NCI-H1105 treated with DMSO at 0.1 percent for 48 hours (cell line): ENCODE measurements around the gene NBPF3.
"Not testable (repeated sequence)": the region's sequence is repeated elsewhere in the genome, so short reads cannot be mapped to it uniquely, and the experiment has no call there.

ENCODE experiments used
- DNase-seq: peaks from one replicate; lab custom pipeline; 2025; lab: John Stamatoyannopoulos, UW

Gene NBPF3

DNA sequence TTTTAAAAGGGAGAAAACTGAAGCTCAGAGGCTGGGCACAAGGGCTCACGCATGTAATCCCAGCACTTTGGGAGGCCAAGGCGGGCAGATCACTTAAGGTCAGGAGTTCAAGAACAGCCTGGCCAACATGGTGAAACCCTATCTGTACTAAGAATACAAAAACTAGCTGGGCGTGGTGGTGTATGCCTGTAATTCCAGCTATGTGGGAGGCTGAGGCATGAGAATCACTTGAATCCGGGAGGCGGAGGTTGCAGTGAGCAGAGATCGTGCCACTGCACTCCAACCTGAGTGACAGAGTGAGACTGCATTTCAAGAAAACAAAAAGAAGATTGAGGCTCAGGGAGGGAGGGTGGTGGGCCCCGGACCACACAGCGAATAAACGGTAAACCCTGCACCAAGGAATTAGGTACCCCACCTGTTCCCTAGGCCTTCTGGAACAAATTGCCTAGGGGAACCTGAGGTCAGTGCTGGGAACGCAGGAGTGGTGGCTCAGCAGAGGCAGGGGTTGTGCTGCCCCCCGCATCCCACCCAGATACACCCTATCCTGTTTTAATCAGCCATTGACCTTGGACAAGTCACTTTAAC lies 79.6 kb downstream of the NBPF3 start:
- not testable (repeated sequence) for DNase-seq

DNA sequence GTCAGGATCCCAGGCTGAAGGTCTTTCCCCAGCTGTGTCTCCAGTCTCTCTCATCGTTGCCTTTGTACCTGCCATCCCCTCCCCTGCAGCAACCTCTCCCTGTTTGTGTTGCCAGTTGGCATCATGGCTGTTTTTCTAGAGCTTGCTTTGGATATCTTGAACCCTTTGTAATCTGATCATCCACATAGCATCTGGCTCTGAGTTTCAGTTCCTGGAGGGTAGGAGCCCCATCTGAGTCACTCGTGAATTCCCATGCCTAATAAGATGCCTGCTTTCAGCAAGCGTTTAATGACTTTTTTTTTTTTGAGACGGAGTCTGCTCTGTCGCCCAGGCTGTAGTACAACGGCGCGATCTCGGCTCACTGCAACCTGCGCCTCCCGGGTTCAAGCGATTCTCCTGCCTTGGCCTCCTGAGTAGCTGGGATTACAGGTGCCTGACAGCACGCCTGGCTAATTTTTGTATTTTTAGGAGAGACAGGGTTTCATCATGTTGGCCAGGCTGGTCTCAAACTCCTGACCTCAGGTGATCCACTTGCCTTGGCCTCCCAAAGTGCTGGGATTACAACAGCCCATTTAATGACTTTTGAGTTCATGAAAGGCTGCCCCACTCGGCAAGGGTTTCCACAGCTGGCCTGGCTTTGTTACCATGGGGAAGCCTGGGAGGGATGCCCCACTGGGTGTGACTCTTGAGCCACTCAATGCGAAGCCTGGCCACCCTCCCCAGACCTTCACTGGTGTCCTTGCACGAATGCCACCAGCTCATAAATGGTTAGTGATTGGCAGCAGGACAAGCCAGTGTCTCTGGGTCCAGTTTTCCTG lies 81.2 kb downstream of the NBPF3 start:
- DNase-seq, result no peak

DNA sequence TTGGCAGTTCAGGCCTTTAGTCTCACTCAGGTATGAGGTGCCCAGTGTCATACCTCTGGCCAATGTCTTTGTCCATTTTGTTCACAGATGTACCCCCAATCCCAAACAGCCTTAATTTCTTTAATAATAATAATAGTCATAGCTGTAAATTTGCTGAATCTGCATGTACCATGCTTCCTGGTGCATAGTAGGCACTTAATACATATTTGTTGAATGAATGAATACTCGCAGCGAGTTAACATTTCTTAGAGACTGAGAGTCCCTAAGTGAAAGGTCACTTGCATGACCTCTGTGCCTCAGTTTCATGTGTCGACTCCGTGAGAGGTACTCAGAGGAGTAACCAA lies 81.8 kb downstream of the NBPF3 start:
- DNase-seq, result no peak

DNA sequence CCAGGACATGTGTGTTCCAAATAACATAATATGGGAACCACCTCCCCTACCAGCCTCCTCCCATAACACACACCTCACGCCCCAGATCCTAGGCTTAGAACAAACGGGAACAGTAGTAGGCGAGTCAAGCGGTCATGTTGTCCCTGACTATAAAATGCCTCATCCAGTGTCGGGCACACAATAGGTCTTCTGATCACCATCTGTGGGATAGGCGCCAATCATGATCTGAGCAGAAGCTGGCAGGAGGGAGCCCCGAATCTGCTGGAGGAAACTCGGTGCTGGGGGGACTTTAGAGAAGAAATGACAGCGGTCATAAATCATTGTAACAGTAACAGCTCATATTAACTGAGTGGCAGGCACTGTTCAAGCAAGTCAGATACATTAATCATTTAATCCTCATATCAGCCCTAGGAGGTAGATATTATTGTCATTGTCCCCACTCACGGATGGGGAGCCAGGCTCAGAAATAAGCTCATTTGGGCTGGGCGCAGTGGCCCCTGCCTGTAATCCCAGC lies 82.6 kb downstream of the NBPF3 start:
- DNase-seq, result no peak

DNA sequence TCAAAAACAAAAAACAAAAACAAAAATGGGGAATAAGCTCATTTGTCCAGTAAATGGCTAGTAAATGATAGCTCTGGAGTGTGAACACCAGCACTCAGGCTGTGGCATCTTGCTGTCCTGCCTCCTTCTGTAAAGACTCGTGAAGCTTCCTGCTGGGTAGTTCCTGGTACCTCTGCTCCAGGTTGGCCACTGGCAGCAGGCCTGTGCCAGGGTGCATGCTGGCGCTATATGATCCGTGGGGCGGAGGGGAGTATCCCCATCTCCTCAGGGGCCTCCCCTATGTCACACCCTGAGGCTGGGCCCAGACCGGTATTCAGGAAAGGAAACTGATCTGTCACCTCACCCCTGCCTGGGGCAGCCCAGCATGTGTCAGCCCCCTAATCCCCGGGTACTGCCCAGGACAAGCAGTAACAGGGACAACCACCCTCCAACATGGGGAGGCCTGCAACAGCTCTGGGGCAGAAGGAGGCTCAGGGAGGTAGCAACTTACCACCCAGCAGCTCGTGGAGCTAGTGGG lies 83.4 kb downstream of the NBPF3 start:
- no peak for DNase-seq

DNA sequence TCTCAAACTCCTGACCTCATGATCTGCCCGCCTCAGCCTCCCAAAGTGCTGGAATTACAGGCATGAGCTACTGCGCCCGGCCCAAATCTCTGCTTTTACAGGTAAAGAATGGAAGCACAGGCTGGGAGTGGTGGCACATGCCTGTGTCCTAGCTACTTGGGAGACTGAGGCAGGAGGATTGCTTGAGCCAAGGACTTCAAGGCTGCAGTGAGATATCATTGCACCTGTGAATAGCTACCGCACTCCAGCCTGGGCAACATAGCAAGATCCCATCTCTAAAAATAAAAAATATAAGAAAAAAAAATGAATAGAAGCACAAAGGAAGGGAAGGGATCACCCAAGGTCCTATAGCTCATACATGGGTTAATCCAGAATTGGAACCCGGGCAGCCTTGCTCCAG lies 84.3 kb downstream of the NBPF3 start:
- DNase-seq, result no peak

DNA sequence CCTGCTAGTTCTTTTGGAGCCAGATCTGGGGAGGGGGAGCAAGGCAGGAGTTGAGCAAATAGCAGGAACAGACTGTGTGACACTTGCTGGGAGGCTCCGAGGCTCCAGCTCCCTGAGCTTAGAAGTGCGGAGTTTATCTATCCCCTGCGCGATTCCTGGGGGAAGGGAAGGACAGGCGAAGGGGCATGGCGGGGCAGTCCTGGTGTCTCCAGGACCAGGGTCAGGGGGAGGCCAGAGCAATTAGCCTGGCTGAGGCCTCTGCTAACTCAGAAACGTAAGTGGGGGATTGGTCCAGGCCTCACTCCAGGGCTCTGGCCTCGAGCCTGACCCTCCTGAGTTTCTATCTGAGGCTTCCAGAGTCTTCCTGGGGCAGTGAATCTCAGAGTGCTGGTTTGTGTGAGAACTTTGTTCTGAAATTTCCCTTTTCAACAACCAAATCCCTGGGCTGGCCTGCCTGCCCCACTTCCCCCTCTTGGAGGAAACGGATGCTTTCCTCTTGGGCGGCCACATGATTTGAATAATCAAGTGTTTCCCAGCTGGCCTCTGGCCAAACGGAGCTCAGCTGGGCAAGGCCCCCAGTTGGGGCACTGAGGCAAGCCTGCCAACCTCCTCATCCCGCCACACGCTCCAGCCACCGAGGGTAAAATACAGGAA lies 84.9 kb downstream of the NBPF3 start:
- DNase-seq, result no peak

DNA sequence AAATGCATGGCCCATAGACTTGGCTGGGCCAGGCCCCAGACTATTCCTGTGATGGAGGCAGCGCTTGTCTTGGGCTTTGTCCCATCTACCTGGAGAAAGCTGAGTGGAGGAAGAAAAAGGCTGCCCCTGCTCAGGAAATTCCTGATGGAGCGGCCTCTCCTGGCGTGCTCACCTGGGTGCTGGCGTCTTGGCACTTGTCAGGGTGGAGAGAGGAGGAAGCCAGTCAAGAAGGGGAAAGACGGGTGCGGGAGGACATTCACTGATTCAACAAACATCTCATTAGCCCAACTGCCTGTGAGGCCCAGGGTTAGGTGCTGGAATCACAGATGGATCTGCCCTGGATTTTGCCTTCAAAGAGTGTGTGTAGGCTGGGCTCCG lies 85.4 kb downstream of the NBPF3 start:
- no peak for DNase-seq

DNA sequence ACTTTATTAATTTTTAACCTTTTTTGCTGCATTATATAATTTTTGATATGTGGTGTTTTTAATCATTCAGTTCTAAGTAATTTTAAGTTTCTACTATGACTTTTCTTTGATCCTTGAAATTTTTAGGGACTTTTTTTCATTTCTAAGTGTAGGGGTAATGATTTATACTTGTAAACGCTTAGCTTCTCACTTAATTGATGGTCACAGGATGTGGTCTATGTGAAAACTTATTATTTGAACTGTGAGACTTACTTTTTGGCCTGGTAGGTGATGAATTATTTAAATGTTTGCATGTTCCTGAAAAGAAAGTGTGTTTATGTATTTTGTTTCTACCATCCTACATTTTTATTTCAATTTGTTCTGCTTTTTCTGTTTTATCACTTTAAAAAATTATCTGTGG lies 86.5 kb downstream of the NBPF3 start:
- DNase-seq, result no peak

DNA sequence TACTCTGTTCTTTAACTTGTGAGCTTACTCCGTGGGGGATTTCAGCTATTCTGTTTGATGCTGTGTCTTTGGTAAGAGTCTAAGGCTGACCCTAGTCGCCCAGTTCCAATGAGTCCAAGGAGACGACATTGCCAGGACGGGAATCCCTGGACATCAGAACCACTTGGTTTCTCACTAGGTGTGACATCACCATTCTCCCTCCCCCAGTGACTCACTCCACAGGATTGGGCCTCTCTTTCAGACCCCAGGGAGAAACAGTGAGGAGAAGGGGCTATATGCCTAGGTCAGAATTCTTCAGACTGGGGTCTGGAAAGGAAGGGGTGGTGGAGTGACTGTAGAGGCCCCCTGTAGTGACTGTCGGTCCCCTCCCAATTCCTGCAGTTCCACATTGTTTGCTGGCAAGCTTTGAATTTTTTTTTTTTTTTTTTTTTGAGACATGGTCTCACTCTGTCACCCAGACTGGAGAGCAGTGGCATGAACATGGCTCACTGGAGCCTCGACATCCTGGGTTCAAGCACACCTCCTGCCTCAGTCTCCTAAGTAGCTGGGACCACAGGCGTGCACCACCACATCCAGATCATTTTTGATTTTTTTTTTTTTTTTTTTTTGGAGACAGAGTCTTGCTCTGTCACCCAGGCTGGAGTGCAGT lies 90.6 kb downstream of the NBPF3 start:
- DNase-seq, result no peak

DNA sequence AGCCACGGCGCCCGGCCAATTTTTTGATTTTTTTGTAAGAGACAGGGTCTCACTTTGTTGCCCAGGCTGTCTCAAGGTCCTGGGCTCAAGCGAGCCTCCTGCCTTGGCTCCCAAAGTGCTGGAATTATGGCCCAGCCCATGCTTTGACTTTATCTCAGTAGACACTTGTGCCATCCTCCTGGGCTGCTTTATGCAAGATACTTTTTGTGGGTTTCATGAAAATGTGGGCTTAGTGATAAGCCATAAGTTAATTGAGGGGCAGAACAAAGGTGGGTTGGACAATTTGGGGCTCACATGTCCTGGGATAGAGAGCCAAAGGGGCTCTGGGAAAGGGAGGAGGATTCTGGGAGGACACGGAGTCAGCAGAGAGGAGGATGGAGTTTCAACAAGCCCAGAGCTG lies 91.3 kb downstream of the NBPF3 start:
- no peak for DNase-seq

DNA sequence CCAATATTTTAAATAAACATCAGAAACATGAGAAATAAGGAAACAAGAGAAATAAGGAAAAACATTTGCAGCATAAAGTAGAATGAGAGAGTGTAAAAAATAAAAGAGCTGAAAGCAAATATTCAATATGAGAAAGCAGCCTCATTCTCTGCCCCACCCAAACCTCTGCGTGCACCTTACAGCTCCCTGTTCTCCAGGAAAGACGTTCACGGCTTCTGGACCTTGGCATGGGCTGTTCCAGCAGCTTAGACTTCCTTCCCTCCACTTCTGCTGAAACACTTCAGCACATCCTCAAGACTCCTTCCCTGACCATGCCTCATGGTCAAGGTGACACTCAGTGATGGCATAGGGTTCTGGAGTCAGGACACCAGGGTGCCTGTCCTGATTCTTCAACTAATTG lies 92.6 kb downstream of the NBPF3 start:
- no peak for DNase-seq

DNA sequence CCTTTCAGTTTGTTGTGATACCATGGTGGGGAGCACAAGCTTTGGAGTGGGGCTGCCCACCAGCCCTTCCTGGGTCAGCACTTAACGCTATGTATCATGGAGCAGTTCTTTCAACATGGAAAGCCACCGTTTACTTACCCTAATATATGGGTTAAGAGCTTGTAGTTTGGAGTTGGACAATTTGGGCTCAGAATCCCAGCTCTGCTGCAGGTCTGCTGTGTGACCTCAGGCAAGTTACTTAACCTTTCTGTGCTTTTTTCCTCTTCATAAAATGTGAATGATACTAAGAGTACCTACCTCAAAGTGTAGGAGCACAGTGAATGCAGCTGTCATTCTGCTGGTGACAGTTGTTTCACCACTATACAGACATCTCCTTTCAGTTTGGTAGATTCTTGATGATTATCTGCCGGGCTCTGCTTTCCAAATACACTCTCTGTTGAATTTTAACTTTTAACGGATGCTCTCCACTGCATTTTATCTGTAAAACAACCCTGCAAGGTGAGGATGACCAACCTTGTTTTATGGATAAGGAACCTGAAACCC lies 93.1 kb downstream of the NBPF3 start:
- DNase-seq, result no peak

DNA sequence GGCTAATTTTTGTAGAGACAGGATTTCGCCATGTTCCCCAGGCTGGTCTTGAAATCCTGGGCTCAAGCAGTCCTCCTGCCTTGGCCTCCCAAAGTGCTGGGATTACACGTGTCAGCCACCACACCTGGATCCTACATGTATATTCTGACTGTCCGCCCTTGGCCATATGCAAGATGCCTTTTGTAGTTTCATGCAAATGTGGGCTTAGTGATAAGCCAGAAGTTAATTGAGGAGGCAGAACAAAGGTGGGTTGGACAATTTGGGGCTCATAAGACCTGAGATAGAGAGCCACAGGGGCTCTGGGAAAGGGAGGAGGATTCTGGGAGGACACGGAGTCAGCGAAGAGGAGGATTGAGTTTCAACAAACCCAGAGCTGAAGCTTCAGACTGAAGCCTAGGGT lies 94.2 kb downstream of the NBPF3 start:
- no peak for DNase-seq
